ENCODE data around the gene TIMM10. TPM values are rescaled to one million over a fixed set of nuclear protein-coding genes. Genes with fewer than 3 reads are reported as not detected.

The TIMM10 gene
- total and polyA plus RNA-seq, 4 donors: 19.8 to 77.4 (median 30.3) TPM

DNA sequence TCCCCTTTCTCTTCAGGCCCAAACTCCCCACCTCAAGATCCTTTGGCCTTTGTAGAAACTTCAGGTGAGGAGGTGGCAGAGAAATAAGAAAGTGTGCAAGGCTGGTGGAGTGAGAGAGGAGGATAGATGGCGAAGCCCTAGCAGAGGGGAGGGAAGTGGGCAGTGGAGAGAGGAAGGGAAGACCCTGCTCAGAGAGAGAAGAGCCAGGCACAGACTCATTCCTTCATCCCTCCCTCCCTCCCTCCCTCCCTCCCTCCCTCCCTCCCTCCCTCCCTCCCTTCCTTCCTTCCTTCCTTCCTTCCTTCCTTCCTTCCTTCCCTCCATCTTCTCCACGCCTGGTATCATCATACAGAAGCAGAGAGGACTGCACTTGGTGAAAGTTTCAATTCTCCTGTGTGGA lies 49.2 kb downstream of the TIMM10 start:
- Histone ChIP-seq H3K27me3 (ENCODE audit: control insufficient read depth in 4 of 4, insufficient read depth in 4 of 4, low read length in 3 of 4) (no peaks in the 10 kb centered on the region), H3K4me1 (ENCODE audit: control insufficient read depth in 4 of 4, insufficient read depth in 4 of 4, low read length in 3 of 4) (peaks cover 10 to 56% (median 25%) of the 10 kb centered on the region in 4 donors), H3K9me3 (ENCODE audit: control insufficient read depth in 4 of 4, low read length in 3 of 4) (no peaks in the 10 kb centered on the region), H3K9ac (ENCODE audit: low read depth in 1 of 2, low read length in 2 of 2) (no peak overlapping the region), H3K27ac (ENCODE audit: low read depth in 1 of 2, low read length in 2 of 2) (peak overlapping the region in 1 of 2 donors; percentile 21), H3K4me3 (ENCODE audit: low read depth in 1 of 3, low read length in 3 of 3) (no peak overlapping the region), H3K36me3 (ENCODE audit: control insufficient read depth in 4 of 4, insufficient read depth in 3 of 4, low read depth in 1 of 4, low read length in 3 of 4) (peaks cover 9 to 27% (median 19%) of the 10 kb centered on the region in 4 donors)
- 43% methylated on average over 2 of the region's 2 CpGs for whole genome bisulfite sequencing
- TF ChIP-seq RAD21 (IDR thresholded peaks at IDR 0.05) (no peak), GABPA (IDR thresholded peaks at IDR 0.05 in 1 of 2, conservative IDR thresholded peaks at IDR 0.05 in 1 of 2) (no peak), RXRA (IDR thresholded peaks at IDR 0.05) (no peak), FOXA1 (IDR thresholded peaks at IDR 0.05) (no peak)
- TF ChIP-seq, protein P1, sequence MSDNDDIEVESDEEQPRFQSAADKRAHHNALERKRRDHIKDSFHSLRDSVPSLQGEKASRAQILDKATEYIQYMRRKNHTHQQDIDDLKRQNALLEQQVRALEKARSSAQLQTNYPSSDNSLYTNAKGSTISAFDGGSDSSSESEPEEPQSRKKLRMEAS (IDR thresholded peaks at IDR 0.05): no peak
- TF ChIP-seq, protein P2, sequence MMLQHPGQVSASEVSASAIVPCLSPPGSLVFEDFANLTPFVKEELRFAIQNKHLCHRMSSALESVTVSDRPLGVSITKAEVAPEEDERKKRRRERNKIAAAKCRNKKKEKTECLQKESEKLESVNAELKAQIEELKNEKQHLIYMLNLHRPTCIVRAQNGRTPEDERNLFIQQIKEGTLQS (IDR thresholded peaks at IDR 0.05): no peak
- DNase-seq (ENCODE audit: low spot score): no peak

DNA sequence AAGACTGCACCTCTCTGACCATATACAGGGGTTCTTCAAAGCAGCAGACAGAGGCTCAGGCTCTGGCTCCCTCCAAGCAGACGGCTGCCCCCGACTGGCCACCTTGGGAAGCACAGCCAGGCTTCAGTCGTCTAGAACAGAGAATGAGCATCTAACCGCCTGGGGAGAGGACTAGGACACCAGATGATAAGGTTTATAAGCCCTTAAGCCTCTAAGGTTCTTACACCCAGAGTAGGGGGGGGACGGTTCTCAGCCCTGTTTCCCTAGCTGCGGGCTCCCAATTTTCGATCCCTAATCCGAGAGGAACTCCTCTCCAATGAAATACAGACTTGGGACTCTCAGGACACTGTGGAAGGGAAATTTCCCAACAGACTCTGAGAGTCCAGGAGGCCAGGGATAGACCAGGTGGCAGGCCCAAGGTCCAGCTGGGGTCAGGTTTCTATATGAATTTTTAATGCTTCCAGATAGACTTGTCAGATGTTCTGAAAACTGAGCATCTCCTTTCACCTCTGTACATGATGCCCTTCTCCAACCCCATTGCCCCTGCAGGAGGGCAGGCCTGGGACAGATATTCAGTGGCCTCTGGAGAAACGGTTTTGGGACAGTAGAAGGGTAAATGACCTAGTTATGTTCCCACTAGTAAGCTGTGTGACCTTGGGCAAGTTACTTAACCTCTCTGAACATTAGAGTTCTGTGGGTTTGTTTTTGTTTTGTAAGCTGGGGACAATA lies 50.0 kb downstream of the TIMM10 start:
- TF ChIP-seq YY1 (IDR thresholded peaks at IDR 0.05): no peak
- TF ChIP-seq, protein P3, sequence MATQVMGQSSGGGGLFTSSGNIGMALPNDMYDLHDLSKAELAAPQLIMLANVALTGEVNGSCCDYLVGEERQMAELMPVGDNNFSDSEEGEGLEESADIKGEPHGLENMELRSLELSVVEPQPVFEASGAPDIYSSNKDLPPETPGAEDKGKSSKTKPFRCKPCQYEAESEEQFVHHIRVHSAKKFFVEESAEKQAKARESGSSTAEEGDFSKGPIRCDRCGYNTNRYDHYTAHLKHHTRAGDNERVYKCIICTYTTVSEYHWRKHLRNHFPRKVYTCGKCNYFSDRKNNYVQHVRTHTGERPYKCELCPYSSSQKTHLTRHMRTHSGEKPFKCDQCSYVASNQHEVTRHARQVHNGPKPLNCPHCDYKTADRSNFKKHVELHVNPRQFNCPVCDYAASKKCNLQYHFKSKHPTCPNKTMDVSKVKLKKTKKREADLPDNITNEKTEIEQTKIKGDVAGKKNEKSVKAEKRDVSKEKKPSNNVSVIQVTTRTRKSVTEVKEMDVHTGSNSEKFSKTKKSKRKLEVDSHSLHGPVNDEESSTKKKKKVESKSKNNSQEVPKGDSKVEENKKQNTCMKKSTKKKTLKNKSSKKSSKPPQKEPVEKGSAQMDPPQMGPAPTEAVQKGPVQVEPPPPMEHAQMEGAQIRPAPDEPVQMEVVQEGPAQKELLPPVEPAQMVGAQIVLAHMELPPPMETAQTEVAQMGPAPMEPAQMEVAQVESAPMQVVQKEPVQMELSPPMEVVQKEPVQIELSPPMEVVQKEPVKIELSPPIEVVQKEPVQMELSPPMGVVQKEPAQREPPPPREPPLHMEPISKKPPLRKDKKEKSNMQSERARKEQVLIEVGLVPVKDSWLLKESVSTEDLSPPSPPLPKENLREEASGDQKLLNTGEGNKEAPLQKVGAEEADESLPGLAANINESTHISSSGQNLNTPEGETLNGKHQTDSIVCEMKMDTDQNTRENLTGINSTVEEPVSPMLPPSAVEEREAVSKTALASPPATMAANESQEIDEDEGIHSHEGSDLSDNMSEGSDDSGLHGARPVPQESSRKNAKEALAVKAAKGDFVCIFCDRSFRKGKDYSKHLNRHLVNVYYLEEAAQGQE (IDR thresholded peaks at IDR 0.05): no peak
- no peak for TF ChIP-seq EGR1 (IDR thresholded peaks at IDR 0.05; ENCODE audit: low read depth in 2 of 2)
- no peak for TF ChIP-seq FOXA2 (IDR thresholded peaks at IDR 0.05)
- TF ChIP-seq FOXA1 (IDR thresholded peaks at IDR 0.05): no peak
- TF ChIP-seq, protein P1 (IDR thresholded peaks at IDR 0.05): no peak
- TF ChIP-seq, protein P4, sequence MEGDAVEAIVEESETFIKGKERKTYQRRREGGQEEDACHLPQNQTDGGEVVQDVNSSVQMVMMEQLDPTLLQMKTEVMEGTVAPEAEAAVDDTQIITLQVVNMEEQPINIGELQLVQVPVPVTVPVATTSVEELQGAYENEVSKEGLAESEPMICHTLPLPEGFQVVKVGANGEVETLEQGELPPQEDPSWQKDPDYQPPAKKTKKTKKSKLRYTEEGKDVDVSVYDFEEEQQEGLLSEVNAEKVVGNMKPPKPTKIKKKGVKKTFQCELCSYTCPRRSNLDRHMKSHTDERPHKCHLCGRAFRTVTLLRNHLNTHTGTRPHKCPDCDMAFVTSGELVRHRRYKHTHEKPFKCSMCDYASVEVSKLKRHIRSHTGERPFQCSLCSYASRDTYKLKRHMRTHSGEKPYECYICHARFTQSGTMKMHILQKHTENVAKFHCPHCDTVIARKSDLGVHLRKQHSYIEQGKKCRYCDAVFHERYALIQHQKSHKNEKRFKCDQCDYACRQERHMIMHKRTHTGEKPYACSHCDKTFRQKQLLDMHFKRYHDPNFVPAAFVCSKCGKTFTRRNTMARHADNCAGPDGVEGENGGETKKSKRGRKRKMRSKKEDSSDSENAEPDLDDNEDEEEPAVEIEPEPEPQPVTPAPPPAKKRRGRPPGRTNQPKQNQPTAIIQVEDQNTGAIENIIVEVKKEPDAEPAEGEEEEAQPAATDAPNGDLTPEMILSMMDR (IDR thresholded peaks at IDR 0.05; ENCODE audit: low read depth, low read length, missing input control): peak; percentile 67
- peak; percentile 72 to 74 for TF ChIP-seq RAD21 (IDR thresholded peaks at IDR 0.05)
- TF ChIP-seq SP1 (IDR thresholded peaks at IDR 0.05): peak; percentile 64
- peak; percentile 96 to 97 for TF ChIP-seq HNF4A (conservative IDR thresholded peaks at IDR 0.05)
- TF ChIP-seq, protein P2 (IDR thresholded peaks at IDR 0.05): no peak
- no peak for TF ChIP-seq JUND (IDR thresholded peaks at IDR 0.05)
- TF ChIP-seq, protein P5, sequence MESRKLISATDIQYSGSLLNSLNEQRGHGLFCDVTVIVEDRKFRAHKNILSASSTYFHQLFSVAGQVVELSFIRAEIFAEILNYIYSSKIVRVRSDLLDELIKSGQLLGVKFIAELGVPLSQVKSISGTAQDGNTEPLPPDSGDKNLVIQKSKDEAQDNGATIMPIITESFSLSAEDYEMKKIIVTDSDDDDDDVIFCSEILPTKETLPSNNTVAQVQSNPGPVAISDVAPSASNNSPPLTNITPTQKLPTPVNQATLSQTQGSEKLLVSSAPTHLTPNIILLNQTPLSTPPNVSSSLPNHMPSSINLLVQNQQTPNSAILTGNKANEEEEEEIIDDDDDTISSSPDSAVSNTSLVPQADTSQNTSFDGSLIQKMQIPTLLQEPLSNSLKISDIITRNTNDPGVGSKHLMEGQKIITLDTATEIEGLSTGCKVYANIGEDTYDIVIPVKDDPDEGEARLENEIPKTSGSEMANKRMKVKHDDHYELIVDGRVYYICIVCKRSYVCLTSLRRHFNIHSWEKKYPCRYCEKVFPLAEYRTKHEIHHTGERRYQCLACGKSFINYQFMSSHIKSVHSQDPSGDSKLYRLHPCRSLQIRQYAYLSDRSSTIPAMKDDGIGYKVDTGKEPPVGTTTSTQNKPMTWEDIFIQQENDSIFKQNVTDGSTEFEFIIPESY (IDR thresholded peaks at IDR 0.05): no peak
- no peak for TF ChIP-seq TAF1 (conservative IDR thresholded peaks at IDR 0.05)
- TF ChIP-seq RXRA (IDR thresholded peaks at IDR 0.05): peak; percentile 63 to 65
- TF ChIP-seq GABPA (IDR thresholded peaks at IDR 0.05 in 1 of 2, conservative IDR thresholded peaks at IDR 0.05 in 1 of 2): no peak
- peak; percentile 79 for TF ChIP-seq HNF4G (IDR thresholded peaks at IDR 0.05)
- no peak for TF ChIP-seq NR2F2 (IDR thresholded peaks at IDR 0.05)
- WGBS: 12% methylated on average over 9 of the region's 9 CpGs
- H3K36me3 ChIP-seq (ENCODE audit: control insufficient read depth in 4 of 4, insufficient read depth in 3 of 4, low read depth in 1 of 4, low read length in 3 of 4): peaks cover 7 to 20% (median 13%) of the 10 kb centered on the region in 4 donors
- no peak overlapping the region for H3K4me3 ChIP-seq (ENCODE audit: low read depth in 1 of 3, low read length in 3 of 3)
- H3K9ac ChIP-seq (ENCODE audit: low read depth in 1 of 2, low read length in 2 of 2): no peak overlapping the region
- DNase-seq (ENCODE audit: low spot score): peak; percentile 85
- no peaks in the 10 kb centered on the region for H3K27me3 ChIP-seq (ENCODE audit: control insufficient read depth in 4 of 4, insufficient read depth in 4 of 4, low read length in 3 of 4)
- no peaks in the 10 kb centered on the region for H3K9me3 ChIP-seq (ENCODE audit: control insufficient read depth in 4 of 4, low read length in 3 of 4)
- H3K27ac ChIP-seq (ENCODE audit: low read depth in 1 of 2, low read length in 2 of 2): peak overlapping the region; percentile 40 to 56
- H3K4me1 ChIP-seq (ENCODE audit: control insufficient read depth in 4 of 4, insufficient read depth in 4 of 4, low read length in 3 of 4): peaks cover 10 to 63% (median 31%) of the 10 kb centered on the region in 4 donors
